OCI-LY7 (cell line): Measurements from ENCODE around the gene THSD7B. TPM values are rescaled to one million over a fixed set of nuclear protein-coding genes. Genes with fewer than 3 reads are reported as not detected.

Experiments used
- BruUV-seq: library from RNA; stranded (reverse); fragments of 400-500 nt; replicated peaks from 2 replicates; lab custom pipeline; 2021; lab: Mats Ljungman, UMichigan
- CTCF ChIA-PET: fragments of 300-600 bp; sonication (Branson Sonifier 250); formaldehyde crosslinking; loops from one replicate; lab custom pipeline; 2022; ENCODE audit warnings: antibody characterized with exemption; ENCODE audit not compliant: unreplicated experiment; lab: Charles Lee
- POLR2A ChIA-PET: fragments of 300-600 bp; sonication (Branson Sonifier 250); formaldehyde crosslinking; loops from one replicate; lab custom pipeline; 2022; ENCODE audit warnings: antibody characterized with exemption; lab: Charles Lee
- DNase-seq: peaks from one replicate; pipeline ENCODE4 v3.0.0-alpha.2; 2015; ENCODE audit warnings: low spot score
- H2AFZ ChIP-seq: fragments of 200-600 bp; sonication (generic), shearing (Covaris generic); 2 replicates; pipeline ENCODE4 v1.6.1; 2014; ENCODE audit warnings: mild to moderate bottlenecking, antibody characterized with exemption, low read length, moderate library complexity
- H3K27ac ChIP-seq: fragments of 200-600 bp; sonication (generic); 2 replicates; pipeline ENCODE4 v1.5.1; 2014; ENCODE audit warnings: mixed run types, low read depth, mild to moderate bottlenecking, moderate library complexity, low read length, inconsistent platforms; ENCODE audit not compliant: poor library complexity, severe bottlenecking
- H3K36me3 ChIP-seq: fragments of 200-600 bp; sonication (generic); 2 replicates; pipeline ENCODE4 v1.6.1; 2014; ENCODE audit warnings: mild to moderate bottlenecking, antibody characterized with exemption, low read length, moderate library complexity, mixed read lengths; ENCODE audit not compliant: insufficient read depth
- H3K4me1 ChIP-seq: fragments of 200-600 bp; sonication (generic); 2 replicates; pipeline ENCODE4 v1.5.1; 2014; ENCODE audit warnings: mild to moderate bottlenecking, low read length; ENCODE audit not compliant: insufficient read depth, poor library complexity, severe bottlenecking
- H3K4me2 ChIP-seq: fragments of 200-600 bp; sonication (generic); 2 replicates; pipeline ENCODE4 v1.6.1; 2014; ENCODE audit warnings: mild to moderate bottlenecking, low read length
- H3K4me3 ChIP-seq: fragments of 200-600 bp; sonication (generic); 2 replicates; pipeline ENCODE4 v1.5.1; 2014; ENCODE audit warnings: mild to moderate bottlenecking, low read depth, low read length; ENCODE audit not compliant: poor library complexity, severe bottlenecking
- H3K79me2 ChIP-seq: fragments of 200-600 bp; sonication (generic); 2 replicates; pipeline ENCODE4 v1.6.1; 2016; ENCODE audit warnings: low read depth, mild to moderate bottlenecking, low read length, moderate library complexity, mixed read lengths; ENCODE audit not compliant: insufficient read depth
- H3K9me2 ChIP-seq: fragments of 200-600 bp; sonication (generic); 2 replicates; pipeline ENCODE4 v1.6.1; 2016; ENCODE audit warnings: mild to moderate bottlenecking, low read length, mixed read lengths; ENCODE audit not compliant: insufficient read depth
- H3K9me3 ChIP-seq: fragments of 200-600 bp; sonication (generic); 2 replicates; pipeline ENCODE4 v1.6.1; 2014; ENCODE audit warnings: mild to moderate bottlenecking, mixed run types, low read length, mixed read lengths
- H4K20me1 ChIP-seq: fragments of 200-600 bp; sonication (generic); 2 replicates; pipeline ENCODE4 v1.6.1; 2014; ENCODE audit warnings: mild to moderate bottlenecking, antibody characterized with exemption, low read length, moderate library complexity, mixed read lengths; ENCODE audit not compliant: insufficient read depth
- EZH2phosphoT487 ChIP-seq: fragments of 200-600 bp; sonication (generic); IDR thresholded peaks from 2 replicates; pipeline ENCODE4 v1.6.1; 2018; ENCODE audit warnings: low read depth, borderline replicate concordance, mild to moderate bottlenecking, mixed run types, antibody characterized with exemption, low read length, moderate library complexity, mixed read lengths
- intact Hi-C: fragments of 100-400 bp; cut with micrococcal nuclease; formaldehyde crosslinking; loops from one replicate; pipeline ENCODE4 v1.10.0; 2022; ENCODE audit not compliant: unreplicated experiment
- total RNA-seq, 2 experiments: library from RNA; depleted of rRNA in 1 of 2; stranded (reverse); fragments of >200 nt in 1 of 2; shearing (Covaris generic) in 1 of 2; gene quantifications; 2 replicates each; pipeline ENCODE4 v1.2.3, GENCODE V29; 2014 to 2022
- TF ChIP-seq, protein P1 (sequence below): fragments of 200-600 bp; sonication (generic); conservative IDR thresholded peaks from 2 replicates; pipeline ENCODE4 v1.5.1; 2014; ENCODE audit warnings: mild to moderate bottlenecking, antibody characterized with exemption, low read length, moderate library complexity, mixed read lengths

Gene THSD7B
- total RNA-seq, 2 experiments from 2014 or later: 1.8 TPM

DNA sequence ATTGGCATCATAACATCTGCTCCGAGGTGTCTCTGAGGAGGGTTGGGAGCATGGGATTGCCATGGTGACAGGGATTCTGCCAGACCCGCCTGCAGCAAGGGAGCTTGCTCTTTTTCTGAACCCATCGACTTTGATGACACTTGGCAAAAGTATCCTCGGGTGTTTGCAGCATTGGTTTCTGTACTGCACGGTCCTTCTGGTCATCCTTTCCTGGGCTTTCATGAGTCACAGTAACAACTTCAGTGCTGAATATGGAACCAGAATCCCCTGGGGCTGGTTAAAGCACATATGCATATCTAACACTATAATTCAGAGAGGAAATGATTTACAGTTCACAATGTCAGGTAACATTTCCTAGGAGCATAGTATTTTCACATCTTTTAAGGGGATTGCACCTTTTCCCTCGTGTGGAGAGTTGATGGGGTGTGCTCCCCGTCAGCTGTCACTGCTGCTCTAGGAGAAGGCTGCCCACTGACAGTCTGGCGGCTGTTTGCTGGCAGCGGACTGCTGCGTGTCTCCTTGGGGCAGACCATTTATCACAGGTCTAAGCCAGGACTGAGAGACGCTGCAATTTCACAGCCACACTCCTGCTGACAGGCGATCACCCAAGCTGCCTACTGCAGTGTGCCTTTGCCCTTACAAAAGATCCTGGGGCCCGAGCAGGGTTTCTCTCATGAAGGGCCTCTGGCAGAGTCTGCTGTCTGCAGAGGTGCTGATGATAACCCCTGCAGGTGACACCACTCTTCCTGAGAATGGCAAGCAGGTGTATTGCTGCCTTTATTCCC, 425.3 kb downstream of the THSD7B start:
- H2AFZ ChIP-seq: no peak overlapping the region
- TF ChIP-seq EZH2phosphoT487: no peak
- TF ChIP-seq, protein P1, sequence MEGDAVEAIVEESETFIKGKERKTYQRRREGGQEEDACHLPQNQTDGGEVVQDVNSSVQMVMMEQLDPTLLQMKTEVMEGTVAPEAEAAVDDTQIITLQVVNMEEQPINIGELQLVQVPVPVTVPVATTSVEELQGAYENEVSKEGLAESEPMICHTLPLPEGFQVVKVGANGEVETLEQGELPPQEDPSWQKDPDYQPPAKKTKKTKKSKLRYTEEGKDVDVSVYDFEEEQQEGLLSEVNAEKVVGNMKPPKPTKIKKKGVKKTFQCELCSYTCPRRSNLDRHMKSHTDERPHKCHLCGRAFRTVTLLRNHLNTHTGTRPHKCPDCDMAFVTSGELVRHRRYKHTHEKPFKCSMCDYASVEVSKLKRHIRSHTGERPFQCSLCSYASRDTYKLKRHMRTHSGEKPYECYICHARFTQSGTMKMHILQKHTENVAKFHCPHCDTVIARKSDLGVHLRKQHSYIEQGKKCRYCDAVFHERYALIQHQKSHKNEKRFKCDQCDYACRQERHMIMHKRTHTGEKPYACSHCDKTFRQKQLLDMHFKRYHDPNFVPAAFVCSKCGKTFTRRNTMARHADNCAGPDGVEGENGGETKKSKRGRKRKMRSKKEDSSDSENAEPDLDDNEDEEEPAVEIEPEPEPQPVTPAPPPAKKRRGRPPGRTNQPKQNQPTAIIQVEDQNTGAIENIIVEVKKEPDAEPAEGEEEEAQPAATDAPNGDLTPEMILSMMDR: no peak
- H3K27ac ChIP-seq: no peak overlapping the region
- CTCF ChIA-PET: no interaction called here
- no peaks in the 10 kb centered on the region for H3K9me3 ChIP-seq
- intact Hi-C loops: no loop called here
- no peaks in the 10 kb centered on the region for H4K20me1 ChIP-seq
- no peaks in the 10 kb centered on the region for H3K9me2 ChIP-seq
- no TSS peak for BruUV-seq
- no peak overlapping the region for H3K4me3 ChIP-seq
- DNase-seq: no peak
- POLR2A ChIA-PET: interaction anchor here (1.3 kb wide), 1 partner anchor 13 kb away, joined by 4 read pairs; no protein-coding TSS in a partner anchor
- H3K36me3 ChIP-seq: no peaks in the 10 kb centered on the region
- no peak overlapping the region for H3K4me2 ChIP-seq
- H3K4me1 ChIP-seq: peaks cover 4% of the 10 kb centered on the region
- H3K79me2 ChIP-seq: no peaks in the 10 kb centered on the region

DNA sequence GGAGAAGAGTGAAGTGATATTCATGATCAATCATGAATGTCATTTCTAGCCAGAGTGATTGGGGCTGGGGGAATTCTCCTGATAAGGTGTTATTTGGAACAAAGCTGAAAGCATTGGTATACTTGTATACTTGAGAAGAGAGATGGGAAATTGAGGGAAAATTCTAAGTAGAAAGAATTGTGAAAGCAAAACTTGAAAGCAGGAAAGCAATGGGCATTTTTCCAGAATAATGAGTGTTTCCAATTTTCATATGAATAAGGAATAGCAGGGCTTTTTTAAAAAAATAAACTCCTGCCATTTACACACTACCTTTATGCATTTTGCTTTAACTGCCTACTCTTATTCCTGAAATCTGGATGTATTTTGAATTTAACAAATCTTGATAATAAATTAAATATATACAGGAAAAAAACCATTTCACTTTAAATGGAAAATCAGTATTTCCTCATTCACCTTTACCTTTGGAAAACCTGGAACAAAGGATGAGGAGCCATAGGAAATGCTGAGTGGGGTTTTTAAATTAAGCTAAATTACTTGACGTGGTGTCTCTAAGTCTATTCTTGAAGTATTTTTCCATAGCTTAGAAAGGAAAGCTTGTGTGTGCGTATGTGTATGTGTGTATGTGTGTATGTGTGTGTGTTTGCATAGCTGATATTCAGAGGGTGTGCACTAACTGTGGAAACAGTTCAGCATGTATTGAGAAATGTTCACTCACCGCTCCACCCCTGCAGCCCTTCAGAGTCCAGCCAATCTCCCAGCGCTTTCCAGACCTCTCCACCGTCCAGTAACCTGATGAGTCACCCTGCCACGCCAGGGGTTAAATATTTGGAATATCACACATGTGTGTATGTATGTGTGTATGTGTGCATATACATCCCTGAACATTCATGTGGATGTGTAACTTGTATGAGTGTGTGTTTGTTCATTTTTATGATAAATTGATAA, 427.3 kb downstream of the THSD7B start:
- no peak for DNase-seq
- no peak overlapping the region for H3K4me2 ChIP-seq
- H2AFZ ChIP-seq: no peak overlapping the region
- BruUV-seq: no TSS peak
- no peaks in the 10 kb centered on the region for H3K79me2 ChIP-seq
- H3K4me3 ChIP-seq: no peak overlapping the region
- H3K27ac ChIP-seq: no peak overlapping the region
- no peaks in the 10 kb centered on the region for H3K9me2 ChIP-seq
- intact Hi-C loops: no loop called here
- TF ChIP-seq, protein P1: no peak
- no peak for TF ChIP-seq EZH2phosphoT487
- H3K9me3 ChIP-seq: no peaks in the 10 kb centered on the region
- no peaks in the 10 kb centered on the region for H3K36me3 ChIP-seq
- H3K4me1 ChIP-seq: no peaks in the 10 kb centered on the region
- ChIA-PET CTCF (no interaction called here), POLR2A (no interaction called here)
- H4K20me1 ChIP-seq: no peaks in the 10 kb centered on the region
